Lower leg skin (tissue), 3 donors: Measurements from ENCODE around the gene TACR2.

Experiments used
- POLR2A ChIP-seq, 2 donors: fragments of 450-650 bp; IDR thresholded peaks; one replicate each; pipeline ENCODE4 v1.6.1; 2016 to 2017; ENCODE audit warnings: antibody characterized with exemption in 2 of 2, mild to moderate bottlenecking in 1 of 2, moderate library complexity in 1 of 2
- TF ChIP-seq, protein P1 (sequence below), 3 donors: fragments of 450-650 bp; IDR thresholded peaks; one replicate each; pipeline ENCODE4 v1.5.1; 2016; ENCODE audit warnings: antibody characterized with exemption in 3 of 3, mild to moderate bottlenecking in 3 of 3, moderate library complexity in 2 of 3

DNA sequence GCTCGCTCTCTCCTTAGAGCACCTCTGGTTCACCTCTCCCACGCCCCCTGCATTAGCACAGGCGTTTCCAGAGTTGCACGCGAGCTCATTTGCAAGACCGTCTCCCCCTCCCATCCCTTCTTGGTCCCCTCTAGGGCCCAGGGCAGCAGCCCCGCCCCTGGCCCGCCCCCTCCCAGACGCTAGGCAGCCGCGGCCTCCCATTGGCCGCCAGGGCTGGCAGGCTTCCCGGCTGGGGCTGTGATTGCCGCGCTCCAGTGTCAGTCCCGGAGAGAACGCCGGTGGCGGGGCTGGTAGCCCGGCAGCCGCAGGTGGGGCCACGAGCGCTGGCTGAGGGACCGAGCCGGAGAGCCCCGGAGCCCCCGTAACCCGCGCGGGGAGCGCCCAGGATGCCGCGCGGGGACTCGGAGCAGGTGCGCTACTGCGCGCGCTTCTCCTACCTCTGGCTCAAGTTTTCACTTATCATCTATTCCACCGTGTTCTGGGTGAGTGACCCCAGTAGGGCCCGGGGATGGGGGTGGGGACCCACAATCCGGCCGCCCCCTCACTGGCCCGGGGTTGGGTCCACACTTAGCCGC lies 34.6 kb upstream of the TACR2 start, which contains the start of gene TSPAN15:
- TF ChIP-seq, protein P1, sequence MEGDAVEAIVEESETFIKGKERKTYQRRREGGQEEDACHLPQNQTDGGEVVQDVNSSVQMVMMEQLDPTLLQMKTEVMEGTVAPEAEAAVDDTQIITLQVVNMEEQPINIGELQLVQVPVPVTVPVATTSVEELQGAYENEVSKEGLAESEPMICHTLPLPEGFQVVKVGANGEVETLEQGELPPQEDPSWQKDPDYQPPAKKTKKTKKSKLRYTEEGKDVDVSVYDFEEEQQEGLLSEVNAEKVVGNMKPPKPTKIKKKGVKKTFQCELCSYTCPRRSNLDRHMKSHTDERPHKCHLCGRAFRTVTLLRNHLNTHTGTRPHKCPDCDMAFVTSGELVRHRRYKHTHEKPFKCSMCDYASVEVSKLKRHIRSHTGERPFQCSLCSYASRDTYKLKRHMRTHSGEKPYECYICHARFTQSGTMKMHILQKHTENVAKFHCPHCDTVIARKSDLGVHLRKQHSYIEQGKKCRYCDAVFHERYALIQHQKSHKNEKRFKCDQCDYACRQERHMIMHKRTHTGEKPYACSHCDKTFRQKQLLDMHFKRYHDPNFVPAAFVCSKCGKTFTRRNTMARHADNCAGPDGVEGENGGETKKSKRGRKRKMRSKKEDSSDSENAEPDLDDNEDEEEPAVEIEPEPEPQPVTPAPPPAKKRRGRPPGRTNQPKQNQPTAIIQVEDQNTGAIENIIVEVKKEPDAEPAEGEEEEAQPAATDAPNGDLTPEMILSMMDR (IDR thresholded peaks at IDR 0.05): no peak
- no peak for TF ChIP-seq POLR2A (IDR thresholded peaks at IDR 0.05)
